Anterior cingulate cortex (tissue), 58 donors: ENCODE results near the gene ELP4.
A peak's percentile ranks its signal among the peaks of the same experiment; 100 is the strongest.

ENCODE experiments used
- DNase-seq, 58 donors: peaks; one replicate each; lab custom pipeline; 2025; lab: John Stamatoyannopoulos, UW

ELP4 gene

GRCh38 chr11:31797190-31798056 is 287.9 kb downstream of the ELP4 start:
- DNase-seq: no peak

DNA sequence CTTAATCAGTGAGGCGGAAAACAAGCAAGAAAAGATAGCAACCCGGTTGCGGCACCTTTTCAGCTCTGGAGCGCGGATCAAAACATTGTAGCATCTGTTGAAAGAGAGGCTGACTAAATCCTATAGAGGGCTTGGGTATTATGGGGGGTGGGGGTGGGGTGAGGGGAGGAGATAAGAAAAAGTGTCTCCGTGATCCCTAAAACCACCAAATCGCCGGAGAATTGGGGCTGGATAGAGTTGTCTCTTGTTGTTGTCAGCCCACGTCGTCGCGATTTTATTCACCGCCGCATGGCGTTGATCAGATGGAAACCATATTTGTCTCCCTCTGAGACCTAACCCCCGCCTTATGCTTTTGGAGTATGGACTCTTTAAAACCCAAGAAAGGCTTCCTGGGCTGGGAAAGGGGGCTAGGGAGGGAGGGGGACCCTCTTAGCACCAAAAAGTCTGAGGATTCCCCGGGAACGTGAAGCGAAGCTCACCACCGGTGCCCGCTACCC is 288.5 kb downstream of the ELP4 start:
- no peak for DNase-seq

- peak in 9 of 58 donors; percentile 11 to 44 (median 26) for DNase-seq
Observed at GRCh38 chr11:31798554-31799434, 289.2 kb downstream of the ELP4 start.

GRCh38 chr11:31799435-31800397 is 290.1 kb downstream of the ELP4 start:
- peak in 2 of 58 donors; percentile 28 to 41 for DNase-seq

- no peak for DNase-seq
Observed at GRCh38 chr11:31800398-31801265, 291.1 kb downstream of the ELP4 start.

GRCh38 chr11:31801298-31801702 is 291.7 kb downstream of the ELP4 start:
- DNase-seq: no peak

DNA sequence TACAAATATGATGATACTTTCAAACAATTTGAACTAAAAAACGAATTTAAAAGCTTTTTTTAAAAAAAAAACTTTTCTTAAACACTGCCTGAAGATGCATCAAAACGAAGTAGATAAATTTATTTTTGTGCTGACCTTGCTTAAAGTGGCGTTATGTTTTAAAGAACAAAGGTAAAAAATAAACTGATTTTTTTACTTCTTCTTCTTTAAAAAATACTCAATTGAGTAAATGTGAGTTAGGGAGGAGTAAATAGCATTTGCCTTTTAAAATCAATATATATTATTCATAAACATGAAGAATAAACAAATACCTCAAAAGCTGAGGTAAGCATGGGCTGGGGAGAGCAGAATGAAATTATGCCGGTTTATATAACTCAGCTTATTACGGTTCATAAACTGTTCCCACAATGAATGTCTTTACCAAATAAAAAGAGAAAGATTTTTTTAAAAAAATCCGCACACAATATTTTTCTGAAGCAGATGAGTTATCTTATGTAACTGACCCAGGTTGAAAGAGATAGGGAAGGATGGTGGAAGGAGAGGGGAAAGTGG is 292.5 kb downstream of the ELP4 start:
- no peak for DNase-seq

DNA sequence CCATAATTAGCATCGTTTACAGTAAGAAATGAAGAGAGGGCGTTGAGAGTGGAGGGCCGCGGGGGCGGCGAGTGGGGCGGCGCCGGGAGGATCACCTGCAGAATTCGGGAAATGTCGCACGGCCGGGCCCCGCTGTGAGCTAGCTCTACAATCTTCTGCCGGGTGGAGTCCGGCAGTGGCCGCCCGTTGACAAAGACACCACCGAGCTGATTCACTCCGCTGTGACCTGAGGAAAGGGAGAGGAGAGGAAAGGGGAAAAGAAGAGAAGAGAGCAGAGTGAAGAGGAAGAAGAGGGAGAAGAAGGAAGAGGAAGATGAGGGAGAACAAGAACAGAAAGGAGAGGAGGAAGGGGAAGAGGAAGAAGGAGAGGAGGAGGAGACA is 293.0 kb downstream of the ELP4 start:
- DNase-seq: no peak

DNA sequence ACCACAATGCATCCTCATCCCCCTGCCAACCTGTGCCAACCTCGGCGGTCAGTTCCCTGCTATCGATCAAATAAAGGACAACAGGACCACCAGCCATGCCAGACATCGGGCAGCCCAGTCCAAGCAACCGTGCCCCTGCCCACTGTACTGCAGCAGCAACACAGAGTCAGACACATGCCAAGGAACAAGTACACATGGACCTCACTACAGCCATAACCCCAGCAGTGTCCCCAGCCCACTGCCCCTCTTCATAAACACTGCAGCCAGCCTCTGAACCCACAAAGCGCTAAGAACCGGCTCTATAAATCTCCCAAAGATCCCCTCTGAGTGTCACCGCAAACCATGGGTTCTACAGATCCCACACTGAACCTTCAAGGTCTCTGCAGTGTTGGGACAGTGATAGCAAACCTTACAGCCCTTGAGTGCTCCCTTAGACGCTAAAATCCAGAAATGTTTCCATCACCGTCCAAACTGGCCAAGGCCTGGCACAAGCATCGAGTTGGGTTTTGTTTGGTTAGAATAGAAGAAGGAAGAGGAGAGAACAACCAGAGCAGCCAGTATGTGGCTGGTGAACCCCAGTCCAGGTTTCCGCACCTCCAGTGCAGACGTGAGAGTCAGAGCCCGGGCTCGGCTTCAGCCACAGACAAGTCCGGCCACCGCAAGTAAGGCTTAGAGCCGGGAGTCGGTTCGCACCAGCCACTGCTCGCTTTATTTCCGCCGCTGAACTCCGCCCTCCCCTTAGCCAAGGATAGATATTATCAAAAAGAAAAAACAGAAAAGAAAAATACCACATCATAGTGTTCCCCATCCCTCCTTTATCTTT is 293.6 kb downstream of the ELP4 start:
- no peak for DNase-seq

- no peak for DNase-seq
Observed at GRCh38 chr11:31803813-31804311, 294.3 kb downstream of the ELP4 start.

GRCh38 chr11:31804312-31805036 is 294.9 kb downstream of the ELP4 start:
- no peak for DNase-seq

DNA sequence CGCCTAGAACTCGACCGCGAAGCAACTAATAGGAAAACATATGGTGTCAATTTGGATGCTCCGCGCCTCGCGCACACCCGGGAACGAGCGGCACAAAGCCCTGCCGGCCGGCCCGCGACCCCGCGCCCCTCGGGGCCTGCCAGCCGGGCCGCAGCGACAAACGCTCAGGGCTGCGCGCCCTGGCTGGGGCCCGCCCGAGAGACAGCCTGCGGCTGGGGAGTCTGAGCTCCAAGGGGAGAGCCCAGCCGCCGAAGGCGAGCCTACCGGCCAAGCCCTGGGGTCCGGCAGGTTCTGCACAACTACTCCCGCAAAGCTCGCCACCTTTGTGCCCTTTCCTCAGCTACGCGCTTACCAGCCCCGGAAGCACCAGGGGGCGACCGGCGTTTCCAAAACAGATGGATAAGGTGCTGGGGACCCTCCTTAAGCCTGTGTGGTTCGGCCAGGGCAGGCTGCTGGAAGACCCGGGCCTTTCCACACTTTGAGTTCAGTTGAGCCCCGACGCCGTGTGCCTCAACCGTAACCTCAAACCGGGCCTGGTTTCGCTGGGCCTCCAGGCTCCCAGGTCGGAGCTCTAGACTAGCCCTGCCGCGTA is 295.6 kb downstream of the ELP4 start:
- DNase-seq: no peak

DNA sequence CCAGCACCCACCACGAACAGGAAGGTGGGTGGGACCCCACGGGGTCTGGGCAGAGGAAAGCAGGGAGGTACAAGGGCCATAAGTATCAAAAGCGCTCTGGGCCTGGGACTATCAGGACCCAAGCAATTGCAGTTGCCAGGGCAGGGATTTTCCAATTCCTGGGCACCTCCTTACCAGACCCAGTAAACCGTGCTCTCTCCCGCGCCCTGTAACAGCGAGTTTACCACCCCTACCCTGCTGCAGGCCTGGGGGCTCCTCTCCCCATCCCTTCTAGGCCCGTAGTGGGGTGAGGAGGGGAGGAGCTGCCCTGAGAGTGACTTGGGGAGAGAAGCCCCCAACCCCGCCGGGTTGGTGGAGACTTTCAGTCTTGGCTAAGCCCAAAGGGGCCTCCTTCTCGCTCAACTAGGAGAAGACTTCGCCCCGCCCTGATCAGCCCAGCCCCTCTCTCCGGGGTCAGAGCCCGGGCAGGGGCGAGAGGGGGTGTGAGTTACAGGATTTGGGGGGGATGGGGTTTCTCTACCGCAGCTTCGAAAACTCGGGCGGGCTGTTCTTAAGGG is 296.1 kb downstream of the ELP4 start:
- DNase-seq: peak in 5 of 58 donors; percentile 21 to 47 (median 30)

- DNase-seq: no peak
Observed at GRCh38 chr11:31806186-31806927, 296.8 kb downstream of the ELP4 start.
